ENCODE results near the gene SLC29A3.

The SLC29A3 gene

DNA sequence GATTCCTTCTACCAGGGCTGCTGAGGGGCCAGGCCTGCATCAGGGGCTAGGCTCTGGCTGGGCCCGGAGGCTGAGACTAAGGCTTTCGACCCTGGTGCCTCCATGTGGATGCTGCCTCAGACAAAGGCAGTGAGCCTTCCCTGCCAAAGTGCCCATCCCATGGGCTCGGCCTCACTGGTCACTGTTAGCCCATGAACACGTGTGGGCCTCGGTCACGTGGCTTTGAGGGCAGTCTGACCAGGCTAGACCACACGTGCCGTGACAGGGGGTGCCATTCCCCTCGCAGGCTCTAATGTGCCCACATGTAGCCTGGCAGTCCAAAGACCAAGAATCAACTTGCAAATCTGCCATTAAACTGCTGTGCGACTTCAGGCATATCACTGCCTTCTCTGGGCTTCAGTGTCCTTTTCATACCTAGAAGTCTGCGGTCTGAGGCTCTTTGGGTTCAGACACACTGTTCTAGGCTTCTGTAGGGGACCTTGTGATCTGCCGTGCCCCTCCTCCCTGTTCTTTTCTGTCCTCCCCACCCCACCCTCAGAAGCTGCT is 17.6 kb upstream of the SLC29A3 start:
- no peak for DNase-seq

DNA sequence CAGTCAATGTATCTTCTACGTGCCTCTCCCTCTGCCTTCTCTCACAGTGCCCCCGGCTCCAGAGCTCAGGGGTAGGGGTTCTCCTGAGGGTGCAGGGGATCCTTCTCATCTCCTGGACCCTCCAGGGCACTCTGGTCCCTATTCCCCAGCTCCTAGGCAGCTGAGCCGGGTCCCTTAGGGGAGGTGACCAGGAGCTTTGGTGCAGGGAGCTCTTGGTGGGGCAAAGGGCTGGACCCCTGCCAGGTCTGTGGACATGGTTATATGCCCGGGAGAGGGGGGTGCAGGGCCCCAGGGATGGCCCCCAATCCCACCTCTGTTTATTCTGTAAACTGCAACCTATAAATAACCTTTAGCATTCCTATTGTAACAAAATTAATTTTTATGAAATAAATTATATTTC is 16.6 kb upstream of the SLC29A3 start:
- DNase-seq = no peak

DNA sequence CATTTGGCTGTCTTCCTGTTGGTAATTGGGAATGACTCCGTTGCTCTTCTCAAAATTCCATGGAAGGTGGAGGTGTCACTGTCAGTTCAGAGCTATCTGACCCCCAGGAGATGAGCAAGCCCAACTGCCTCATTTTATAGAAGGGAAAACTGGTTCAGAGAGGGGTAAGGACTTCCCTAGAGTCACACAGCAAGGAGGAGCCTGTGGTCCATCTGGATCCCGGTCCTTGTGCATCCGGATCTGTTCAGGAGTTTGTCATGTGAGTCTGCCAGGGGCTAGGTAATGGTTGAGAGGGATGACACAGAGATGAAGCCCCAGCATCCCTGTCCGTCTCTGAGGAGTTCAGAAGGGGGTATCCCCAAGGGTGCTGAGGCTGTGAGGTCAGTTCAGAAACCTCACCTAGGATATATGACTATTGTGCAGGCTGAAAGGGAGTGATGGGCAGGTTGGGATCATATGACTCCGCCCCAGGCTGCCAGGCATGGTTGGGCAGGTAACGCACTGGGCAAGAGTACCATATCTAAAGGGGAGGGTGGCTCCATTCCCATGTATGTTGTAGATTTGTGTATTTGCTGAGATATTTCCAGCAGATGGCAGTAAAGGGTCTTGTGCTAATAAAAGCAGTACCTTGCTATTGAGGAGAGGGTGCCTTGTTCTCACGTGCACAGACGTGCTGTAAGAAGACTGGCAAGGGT is 16.0 kb upstream of the SLC29A3 start:
- peak; percentile 6 for DNase-seq

DNA sequence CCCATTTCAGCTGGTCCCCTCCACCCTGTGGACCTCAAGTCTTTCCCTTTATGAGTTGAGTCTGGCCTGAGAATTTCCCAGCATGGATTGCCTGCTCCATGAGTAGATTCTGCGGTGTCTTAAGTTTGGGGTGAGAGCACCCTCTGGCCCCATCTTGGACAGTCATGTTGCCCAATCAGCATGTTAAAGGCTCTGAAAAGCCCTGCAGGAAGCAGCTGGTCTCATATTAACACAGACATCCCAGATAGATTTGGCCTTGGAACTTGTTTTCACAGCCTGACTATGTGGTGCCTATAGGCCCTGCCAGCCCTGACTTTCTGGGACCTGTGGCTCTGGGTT is 15.5 kb upstream of the SLC29A3 start:
- no peak for DNase-seq

DNA sequence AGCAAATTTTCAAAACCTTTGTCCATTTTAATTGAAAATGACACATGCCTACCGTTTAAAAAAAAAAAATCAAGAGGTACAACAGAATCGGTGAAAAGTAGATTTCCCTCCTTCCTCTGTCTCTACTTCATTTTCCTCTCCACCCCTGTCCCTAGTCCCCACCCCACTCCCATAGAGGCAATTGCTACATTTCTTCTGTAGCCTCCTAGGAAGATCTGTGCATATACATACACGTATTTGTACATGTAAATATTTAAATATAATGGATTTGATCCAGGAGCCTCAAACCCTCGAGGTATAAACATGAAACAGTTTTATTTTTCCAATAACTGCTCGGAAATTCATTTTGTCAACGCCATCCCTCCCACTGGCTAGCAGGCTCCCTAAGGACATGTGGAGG is 14.1 kb upstream of the SLC29A3 start:
- DNase-seq = no peak

DNA sequence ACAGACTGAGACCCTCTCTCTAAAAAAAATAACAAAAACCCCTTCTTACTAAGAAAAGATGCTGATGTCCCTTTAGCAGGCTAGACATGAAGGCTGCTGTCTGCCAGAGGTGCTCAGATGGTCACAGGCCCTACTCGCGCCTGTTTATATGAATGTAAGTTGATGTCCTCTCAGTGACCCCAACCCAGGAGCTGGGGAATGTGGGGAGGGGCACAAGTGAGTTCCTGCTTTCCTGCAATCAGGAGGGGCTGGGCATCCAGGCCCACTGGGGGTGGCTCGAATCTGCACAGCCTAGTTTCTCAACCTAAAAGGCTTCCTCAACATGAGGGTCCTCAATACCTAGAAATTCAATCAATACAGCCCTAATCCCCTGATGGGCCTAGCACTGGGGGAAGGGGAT is 12.1 kb upstream of the SLC29A3 start:
- DNase-seq = no peak

DNA sequence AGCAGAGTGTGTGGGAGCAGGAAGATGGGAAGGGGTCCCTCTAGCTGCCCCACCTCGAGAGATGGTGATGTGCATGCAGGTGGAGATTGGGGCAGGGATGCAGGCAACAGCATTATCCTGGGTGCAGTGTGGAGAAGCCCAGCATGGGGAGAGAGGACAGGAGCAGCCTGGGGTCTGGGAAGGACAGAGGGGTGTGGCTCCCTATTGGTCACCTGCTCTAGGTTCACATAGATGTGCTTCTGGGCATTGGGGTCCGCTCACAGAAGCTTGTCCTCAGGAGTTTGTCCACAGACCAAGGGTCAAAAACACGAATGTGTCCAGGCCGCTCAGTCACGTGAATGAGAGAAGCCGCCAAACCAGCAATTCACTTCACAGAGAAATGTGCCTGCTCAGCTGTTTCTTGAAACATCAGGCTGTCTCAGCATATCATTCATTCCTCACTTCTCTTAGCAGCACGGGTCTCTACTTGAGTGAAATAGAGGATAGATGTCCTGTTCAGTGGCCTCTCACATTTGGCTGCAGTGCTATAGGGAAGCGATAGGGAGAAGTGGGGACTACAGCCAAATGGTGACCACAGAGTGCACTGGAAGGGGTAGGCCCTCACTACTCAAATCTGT is 11.5 kb upstream of the SLC29A3 start:
- DNase-seq = no peak

DNA sequence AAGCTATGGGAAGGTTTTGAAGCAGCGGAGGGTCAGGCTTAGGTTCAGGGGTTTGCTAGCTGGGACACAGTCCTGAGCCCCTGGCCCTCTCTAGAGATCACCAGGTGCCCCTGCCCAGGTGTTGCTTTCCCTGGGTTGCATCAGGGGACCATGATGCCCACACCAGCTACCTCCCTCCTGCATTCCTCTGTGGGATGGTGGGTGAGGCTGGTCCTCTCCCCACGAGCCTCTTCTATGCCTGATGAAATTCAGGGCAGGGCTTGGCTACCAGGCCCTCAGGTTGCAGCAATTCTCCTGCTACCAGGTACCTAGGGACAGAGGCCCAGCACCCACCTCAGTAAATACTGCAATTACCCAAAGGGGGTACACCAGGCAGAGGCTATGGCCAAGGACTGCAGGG is 10.8 kb upstream of the SLC29A3 start:
- no peak for DNase-seq

DNA sequence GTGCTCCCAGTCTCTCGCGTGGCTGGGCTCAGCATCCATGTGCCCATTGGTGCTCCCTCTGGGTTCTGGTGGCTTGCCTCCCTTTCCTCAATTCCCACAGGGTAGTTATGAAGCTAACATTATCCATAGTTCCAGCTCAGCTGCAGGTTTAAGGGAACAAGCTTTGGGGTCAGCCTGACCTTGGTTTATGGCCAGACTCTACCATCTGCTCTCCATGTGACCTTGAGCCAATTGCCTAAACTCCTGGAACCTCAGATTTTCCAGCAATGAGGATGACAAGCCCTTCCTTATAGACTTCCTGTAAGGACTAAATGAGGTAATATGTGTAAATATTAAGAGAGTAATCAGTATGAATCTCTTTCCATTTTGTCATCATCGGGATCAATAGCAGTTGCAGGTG is 10.1 kb upstream of the SLC29A3 start:
- no peak for DNase-seq

DNA sequence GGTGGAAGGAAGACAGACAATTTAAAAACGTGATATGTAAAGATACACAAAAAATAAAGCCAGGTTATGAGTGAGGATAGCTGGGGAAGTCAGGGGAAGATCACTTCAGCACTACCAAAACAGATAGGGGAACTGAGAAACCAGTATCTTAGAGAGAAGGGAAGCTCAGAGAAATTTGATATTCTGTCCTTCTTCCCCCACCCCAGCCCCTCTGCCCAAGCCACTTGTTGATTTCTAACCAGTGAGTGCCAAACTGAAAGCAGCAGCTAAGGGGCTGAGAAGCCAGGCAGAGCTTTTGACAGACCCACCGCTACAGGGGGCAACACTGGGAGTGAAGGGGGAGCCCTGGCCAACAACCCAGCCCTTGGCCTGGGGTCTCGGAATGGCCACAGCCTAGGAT is 9.1 kb upstream of the SLC29A3 start:
- no peak for DNase-seq

DNA sequence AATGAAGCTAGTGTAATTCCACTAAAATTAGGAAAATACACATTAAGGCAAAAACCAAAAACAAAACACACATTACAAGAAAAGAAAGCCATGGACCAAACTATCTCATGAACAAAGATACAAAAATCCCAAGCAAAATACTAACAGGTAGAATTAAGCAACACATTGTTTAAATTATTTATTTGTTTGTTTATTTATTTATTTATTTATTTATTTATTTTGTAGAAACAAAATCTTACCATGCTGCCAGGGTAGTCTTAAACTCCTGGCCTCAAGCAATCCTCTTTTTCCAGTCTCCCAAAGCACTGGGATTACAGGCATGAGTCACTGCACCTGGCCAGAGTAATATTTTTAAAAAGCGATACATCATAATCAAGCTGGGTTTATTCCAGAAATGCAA is 6.8 kb upstream of the SLC29A3 start:
- no peak for DNase-seq

DNA sequence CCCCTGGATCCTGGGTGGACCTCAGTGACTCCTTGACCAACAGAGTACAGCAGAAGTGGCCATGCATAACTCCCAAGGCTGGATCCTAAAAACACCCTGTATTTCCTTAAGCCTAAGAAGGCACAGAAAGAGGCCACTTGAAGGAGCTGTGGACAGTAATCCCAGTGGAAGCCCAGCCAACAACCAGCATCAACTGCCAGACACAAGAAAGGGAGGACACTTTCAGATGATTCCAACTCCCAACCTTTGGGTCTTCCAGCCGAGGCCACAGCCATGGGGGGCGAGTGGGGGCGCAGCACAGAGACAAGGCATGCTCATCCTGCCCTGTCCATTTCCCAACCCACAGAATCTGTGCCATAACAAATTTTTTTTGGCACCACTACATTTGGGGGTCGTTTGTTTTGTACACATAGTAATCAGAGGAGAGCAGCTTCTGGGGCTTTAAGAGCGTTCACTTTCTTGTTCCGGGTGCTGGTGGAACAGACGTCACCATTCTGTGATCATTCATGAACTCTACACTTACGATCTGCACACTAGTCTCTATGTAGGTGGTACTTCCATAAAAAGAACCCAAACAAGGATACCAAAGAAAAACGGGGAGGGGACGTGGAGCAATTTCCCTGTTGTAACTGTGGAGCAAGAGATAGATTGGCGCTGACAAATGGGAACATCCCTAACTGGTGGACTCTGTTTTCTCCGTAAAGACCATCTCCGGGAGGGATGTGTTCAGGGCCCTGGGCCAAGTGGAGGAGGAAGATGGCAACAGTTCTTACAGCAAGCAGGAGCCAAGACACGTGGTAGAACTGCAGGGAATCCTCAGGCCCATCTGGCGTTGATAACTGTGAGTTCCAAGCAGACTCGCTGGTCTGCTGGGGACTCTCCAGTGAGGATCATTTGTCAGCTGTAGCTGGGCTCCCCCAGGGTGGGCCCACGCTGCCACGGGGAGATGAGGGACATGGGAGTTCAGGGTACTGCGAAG is 6.0 kb upstream of the SLC29A3 start:
- no peak for DNase-seq

DNA sequence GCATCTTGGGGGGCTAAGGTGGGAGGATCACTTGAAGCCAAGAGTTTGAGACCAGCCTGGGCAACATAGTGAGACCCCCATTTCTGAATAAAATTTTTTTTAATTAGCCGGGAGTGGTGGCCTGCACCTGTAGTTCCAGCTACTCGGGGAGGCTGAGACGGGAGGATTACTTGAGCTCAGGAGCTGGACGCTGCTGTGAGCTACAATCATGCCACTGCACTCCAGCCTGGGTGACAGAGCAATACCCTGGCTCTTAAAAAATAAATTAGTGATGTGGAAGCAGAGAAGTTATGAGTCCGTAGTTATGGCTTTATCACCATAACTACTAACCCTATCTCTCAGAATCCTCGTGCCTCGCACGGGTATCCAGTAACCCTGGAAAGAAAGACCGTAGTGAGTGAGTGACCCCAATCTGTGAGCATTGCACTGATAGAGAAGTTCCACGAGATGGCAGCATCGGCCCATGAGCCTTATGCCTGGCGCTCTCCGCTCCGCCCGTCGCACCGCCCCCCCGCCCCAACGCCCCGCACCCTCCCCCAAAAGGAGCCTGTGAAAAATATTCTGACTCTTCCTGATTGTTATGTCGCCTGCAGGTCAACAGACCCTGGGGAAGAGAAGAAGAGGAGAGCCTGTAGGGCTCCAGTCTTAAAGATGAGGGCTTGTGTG is 4.9 kb upstream of the SLC29A3 start:
- DNase-seq = peak; percentile 12

DNA sequence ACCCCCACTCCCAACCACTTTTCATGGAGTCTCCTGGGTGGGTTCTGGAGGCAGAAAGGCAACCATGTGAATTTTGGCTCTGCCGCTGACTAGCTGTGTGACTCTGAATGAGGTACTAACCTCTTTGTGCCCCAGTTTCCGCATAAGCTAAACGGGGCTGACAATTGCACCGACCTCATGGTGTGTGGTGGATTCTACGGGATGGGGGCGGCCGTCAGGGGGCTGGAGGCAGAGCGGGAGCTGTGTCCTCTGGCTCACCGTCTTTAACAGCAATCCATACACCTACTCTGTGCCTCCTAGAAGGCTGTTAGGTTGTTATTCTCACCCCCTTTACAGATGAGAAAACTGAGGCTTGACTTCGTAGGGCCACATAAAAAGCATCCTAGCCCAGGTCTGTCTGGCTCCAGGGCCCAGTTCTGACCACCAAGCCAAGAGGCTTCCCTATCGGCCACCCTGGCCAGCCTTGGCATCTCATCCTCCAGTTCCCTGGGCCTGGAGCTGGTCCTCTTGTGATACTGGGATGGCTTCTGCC is 4.3 kb upstream of the SLC29A3 start:
- DNase-seq = no peak

DNA sequence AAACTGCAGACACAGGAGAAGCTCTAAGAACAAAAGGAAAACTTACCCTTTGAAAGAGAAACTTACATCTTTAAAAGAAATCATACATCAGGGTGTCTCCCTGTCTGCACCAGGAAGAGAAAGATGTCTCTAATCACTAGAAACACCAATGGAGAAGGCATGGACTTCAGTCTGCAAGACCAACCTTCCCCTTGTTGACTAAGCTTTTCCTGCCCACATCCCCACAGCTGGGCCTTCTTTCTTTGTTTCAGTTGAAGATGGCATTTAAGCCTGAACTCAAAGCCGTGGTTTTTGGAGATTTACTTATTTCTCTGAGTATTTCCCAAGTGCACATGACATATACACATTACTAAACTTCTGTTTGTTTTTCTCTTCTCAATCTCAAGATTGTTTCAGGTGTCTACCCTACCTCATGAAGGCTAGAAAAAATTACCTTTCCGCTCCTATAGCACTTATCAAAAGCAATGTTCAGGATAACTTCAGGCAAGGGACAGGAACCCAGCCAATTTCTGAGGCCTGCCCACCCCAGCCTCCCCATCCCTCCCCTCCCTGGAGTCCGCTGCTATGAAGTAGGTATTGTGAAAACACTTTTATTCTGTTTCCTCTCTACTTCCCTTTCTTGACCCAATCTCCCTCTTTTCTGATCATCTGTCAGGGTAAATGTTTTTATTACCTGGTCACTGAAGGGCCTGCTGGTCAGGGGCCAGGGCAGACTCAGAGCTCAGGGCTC is 2.8 kb upstream of the SLC29A3 start:
- no peak for DNase-seq

DNA sequence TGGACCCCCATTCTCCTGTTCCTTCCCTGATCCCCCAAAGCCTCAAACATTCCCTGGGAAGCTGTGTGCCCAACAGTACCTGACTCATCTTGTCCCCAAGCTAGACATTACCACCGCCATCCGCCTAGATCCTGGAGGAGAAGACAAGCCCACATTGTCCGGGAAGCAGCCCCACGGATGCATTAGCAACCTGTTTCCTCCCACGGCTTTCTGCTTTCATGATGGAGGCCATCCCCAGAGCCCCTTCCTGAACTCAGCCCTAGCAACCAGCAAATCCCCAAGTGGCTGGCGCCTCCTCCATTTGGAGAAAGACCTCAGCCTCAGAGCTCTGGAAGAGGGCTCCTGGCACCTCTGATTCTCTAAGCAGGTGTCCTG is 2.3 kb upstream of the SLC29A3 start:
- DNase-seq = no peak

DNA sequence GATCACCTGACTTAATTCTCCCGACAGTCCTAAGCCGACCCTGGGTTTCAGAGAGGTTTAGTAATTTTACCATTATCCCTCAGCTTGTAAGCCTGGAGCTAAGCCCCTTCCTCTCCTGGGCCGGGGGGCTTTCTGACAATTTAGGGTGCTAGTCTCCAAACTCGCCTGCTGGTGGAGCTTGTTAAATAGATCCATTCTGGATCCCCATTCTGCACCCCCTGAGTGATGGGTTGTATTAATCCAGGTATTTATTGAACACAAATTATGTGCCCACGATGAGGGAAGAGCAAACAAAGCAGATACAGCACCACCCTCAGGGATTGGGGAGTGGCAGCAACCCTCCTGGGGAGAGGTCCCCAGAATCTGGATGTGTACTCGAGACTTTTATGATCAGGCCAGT is 1.3 kb upstream of the SLC29A3 start:
- no peak for DNase-seq

DNA sequence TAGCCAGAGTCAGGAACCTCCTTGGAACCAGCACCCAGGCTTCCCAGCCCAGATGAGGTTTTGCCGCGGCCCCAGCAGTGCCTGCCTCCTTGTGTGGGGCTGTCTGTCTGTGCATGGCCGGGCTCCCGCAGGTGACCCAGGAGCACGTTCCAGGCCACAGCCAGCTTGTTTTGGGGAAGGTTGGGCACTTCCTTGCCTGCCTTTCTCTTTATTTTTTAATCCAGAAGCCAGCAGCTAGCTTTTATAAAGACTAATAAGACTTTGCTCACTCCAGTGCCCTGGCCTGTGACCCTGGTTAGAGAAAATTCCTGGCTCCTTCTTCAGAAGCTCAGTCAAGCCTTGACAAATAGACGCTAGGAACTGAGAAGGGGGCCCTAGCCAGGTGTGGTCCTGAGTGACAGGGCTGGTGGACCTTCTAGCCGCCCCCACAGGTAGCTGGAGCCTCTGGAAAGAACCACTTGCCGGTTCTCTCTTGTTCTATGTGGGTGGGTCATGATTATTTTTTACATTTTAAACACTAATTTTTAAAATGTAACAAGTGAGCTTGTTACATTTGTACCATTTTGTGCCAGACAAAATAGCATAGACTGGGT is 837 bp downstream of the SLC29A3 start:
- DNase-seq = no peak

DNA sequence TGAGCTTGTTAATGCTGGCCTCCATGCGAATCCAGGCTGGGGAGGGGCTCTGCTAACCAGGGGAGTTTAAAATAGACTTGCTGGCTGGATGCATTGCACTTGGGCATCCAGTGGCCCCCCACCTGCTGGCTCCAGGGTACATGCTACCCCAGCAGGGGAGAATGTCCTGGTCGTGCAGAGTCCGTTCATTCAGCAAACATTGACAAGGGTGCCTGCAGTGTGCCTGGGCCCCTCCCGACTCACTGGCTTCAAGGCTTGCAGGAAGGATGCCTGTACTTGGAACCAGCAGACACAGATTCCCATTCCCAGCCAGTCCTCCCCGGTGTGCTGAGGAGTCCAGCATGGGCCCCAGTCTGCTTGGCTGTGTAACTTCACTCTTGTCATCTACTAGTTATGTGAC is 1.5 kb downstream of the SLC29A3 start:
- DNase-seq = no peak

DNA sequence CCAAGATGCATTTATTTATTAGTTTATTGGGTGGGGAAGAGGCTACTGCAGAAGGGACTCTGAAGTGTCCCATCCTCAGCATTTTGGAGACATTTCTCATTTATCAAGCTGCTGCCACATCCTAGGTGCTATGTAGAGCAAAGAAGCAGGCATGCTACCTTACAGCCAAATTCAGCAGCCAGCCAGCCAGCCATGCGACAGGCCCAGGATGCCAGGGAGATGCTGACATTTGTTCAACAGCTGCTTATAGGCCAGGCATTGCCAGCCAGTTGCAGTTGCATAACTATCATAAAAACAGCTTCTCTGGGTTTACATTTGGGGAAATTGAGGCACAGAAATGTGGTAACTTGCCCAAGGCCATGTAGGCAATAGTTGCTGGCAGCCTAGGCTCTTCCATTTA is 2.3 kb downstream of the SLC29A3 start:
- DNase-seq = no peak

DNA sequence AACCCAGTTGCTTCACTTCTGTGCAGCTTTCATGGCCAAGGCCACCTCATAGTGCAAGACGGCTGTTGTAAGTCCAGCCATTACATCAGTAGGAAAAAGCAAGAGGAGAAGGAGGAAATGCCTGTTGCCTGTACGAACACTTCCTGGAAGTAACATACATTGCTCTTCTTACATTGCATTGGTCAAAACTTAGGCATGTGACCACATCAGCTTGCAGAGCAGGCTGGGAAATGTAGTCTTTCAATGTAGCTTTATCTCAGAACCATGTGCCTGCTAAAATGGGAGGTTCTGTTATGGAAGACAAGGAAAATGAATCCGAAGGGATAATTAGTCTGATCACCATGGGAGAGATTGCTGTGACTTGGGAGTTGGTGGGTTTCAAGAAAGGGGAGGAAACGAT is 4.3 kb downstream of the SLC29A3 start:
- no peak for DNase-seq

DNA sequence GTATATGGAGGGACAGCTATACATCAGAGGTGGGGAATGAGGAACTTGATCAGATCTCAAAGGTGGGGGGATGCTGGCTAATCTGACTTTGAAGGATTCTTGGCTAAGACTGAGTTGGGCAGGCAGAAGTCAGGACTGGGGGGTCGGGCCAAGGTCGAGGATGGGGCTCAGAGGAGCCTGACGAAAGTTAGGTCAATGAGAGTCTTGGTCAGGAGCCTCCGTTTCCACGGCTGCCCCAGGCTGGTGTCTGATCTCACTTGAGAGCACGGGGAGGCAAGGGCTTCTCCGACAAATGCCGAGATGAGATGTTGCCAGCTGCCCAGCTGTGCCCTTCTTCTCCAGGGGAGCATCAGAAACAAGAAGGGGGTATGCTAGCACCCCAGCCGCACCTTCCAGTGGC is 5.7 kb downstream of the SLC29A3 start:
- DNase-seq = no peak
